Karpas-422 (cell line): ENCODE results near the gene THOC1. TPM values are rescaled to one million over a fixed set of nuclear protein-coding genes. Genes with fewer than 3 reads are reported as not detected.
A peak's percentile ranks its signal among the peaks of the same experiment; 100 is the strongest.

ENCODE experiments used
- DNase-seq: peaks from one replicate; pipeline ENCODE4 v3.0.0-alpha.2; 2015
- H2AFZ ChIP-seq: fragments of 200-600 bp; sonication (generic); 2 replicates; pipeline ENCODE4 v1.6.1; 2014; ENCODE audit warnings: antibody characterized with exemption, low read length, mixed read lengths
- H3K27ac ChIP-seq: fragments of 200-600 bp; sonication (generic); 2 replicates; pipeline ENCODE4 v1.5.1; 2014; ENCODE audit warnings: mild to moderate bottlenecking, low read length, moderate library complexity
- H3K27me3 ChIP-seq: fragments of 200-600 bp; sonication (generic); 2 replicates; pipeline ENCODE4 v1.6.1; 2014; ENCODE audit warnings: low read length, mixed read lengths
- H3K36me3 ChIP-seq: fragments of 200-600 bp; sonication (generic); 2 replicates; pipeline ENCODE4 v1.6.1; 2014; ENCODE audit warnings: low read length, mixed read lengths; ENCODE audit not compliant: insufficient read depth
- H3K4me1 ChIP-seq: fragments of 200-600 bp; sonication (generic); 2 replicates; pipeline ENCODE4 v1.6.1; 2014; ENCODE audit warnings: mild to moderate bottlenecking, low read length, mixed read lengths
- H3K4me2 ChIP-seq: fragments of 200-600 bp; sonication (generic); 2 replicates; pipeline ENCODE4 v1.6.1; 2014; ENCODE audit warnings: low read length, low read depth, mild to moderate bottlenecking; ENCODE audit not compliant: poor library complexity, severe bottlenecking
- H3K4me3 ChIP-seq: fragments of 200-600 bp; sonication (generic); 2 replicates; pipeline ENCODE4 v1.5.1; 2014; ENCODE audit warnings: mild to moderate bottlenecking, antibody characterized with exemption, low read length, mixed read lengths
- H3K79me2 ChIP-seq: fragments of 200-600 bp; sonication (generic); 2 replicates; pipeline ENCODE4 v1.6.1; 2014; ENCODE audit warnings: mild to moderate bottlenecking, low read length, mixed read lengths
- H3K9ac ChIP-seq: fragments of 200-600 bp; sonication (generic); 2 replicates; pipeline ENCODE4 v1.6.0; 2014; ENCODE audit warnings: low read length
- H3K9me2 ChIP-seq: fragments of 200-600 bp; sonication (generic), shearing (Covaris generic); replicated peaks from 2 replicates; pipeline ENCODE4 v1.6.0; 2014; ENCODE audit warnings: mild to moderate bottlenecking, low read length, moderate library complexity; ENCODE audit not compliant: insufficient read depth
- H3K9me3 ChIP-seq: fragments of 300-700, 200-600 bp; sonication (generic); 2 replicates; pipeline ENCODE4 v1.6.1; 2014; ENCODE audit warnings: low read length, mixed read lengths
- H4K20me1 ChIP-seq: fragments of 200-600 bp; sonication (generic); 2 replicates; pipeline ENCODE4 v1.6.1; 2014; ENCODE audit warnings: mild to moderate bottlenecking, antibody characterized with exemption, low read length, low read depth; ENCODE audit not compliant: insufficient read depth
- total RNA-seq: library from RNA; depleted of rRNA; stranded (reverse); fragments of >200 nt; shearing (Covaris generic); gene quantifications from 2 replicates; pipeline ENCODE4 v1.2.3, GENCODE V29; 2014; ENCODE audit warnings: low replicate concordance

THOC1 gene
- total RNA-seq, 1 experiment from 2014 or later: 84.2 TPM

- Histone ChIP-seq H3K9ac (no peak overlapping the region), H4K20me1 (no peaks in the 10 kb centered on the region), H3K36me3 (no peaks in the 10 kb centered on the region), H3K9me2 (no peaks in the 10 kb centered on the region), H3K4me3 (no peak overlapping the region), H2AFZ (no peak overlapping the region), H3K79me2 (no peaks in the 10 kb centered on the region), H3K9me3 (no peaks in the 10 kb centered on the region), H3K4me1 (no peaks in the 10 kb centered on the region), H3K27me3 (no peaks in the 10 kb centered on the region), H3K4me2 (no peak overlapping the region), H3K27ac (no peak overlapping the region)
- no peak for DNase-seq
Observed at GRCh38 chr18:306608-307255, 38.9 kb upstream of the THOC1 start.

- H3K27me3 ChIP-seq: no peaks in the 10 kb centered on the region
- no peaks in the 10 kb centered on the region for H4K20me1 ChIP-seq
- H3K4me3 ChIP-seq: no peak overlapping the region
- no peaks in the 10 kb centered on the region for H3K79me2 ChIP-seq
- H3K9me2 ChIP-seq: no peaks in the 10 kb centered on the region
- H3K4me1 ChIP-seq: no peaks in the 10 kb centered on the region
- DNase-seq: no peak
- no peak overlapping the region for H3K4me2 ChIP-seq
- H2AFZ ChIP-seq: no peak overlapping the region
- H3K9me3 ChIP-seq: no peaks in the 10 kb centered on the region
- no peak overlapping the region for H3K9ac ChIP-seq
- no peak overlapping the region for H3K27ac ChIP-seq
- H3K36me3 ChIP-seq: no peaks in the 10 kb centered on the region
Observed at GRCh38 chr18:305003-305501, 37.2 kb upstream of the THOC1 start.

GRCh38 chr18:303607-304006, 35.8 kb upstream of the THOC1 start:
- no peak for DNase-seq
- H2AFZ ChIP-seq: no peak overlapping the region
- H3K36me3 ChIP-seq: no peaks in the 10 kb centered on the region
- H3K4me2 ChIP-seq: no peak overlapping the region
- H3K4me1 ChIP-seq: no peaks in the 10 kb centered on the region
- H3K9me3 ChIP-seq: no peaks in the 10 kb centered on the region
- H3K27me3 ChIP-seq: no peaks in the 10 kb centered on the region
- no peaks in the 10 kb centered on the region for H3K79me2 ChIP-seq
- no peak overlapping the region for H3K9ac ChIP-seq
- H4K20me1 ChIP-seq: no peaks in the 10 kb centered on the region
- H3K9me2 ChIP-seq: no peaks in the 10 kb centered on the region
- no peak overlapping the region for H3K27ac ChIP-seq
- no peak overlapping the region for H3K4me3 ChIP-seq

- Histone ChIP-seq H3K36me3 (no peaks in the 10 kb centered on the region), H3K9me2 (no peaks in the 10 kb centered on the region), H3K9me3 (no peaks in the 10 kb centered on the region), H4K20me1 (no peaks in the 10 kb centered on the region), H3K4me1 (no peaks in the 10 kb centered on the region), H3K9ac (no peak overlapping the region), H3K27me3 (no peaks in the 10 kb centered on the region), H3K4me2 (no peak overlapping the region), H3K79me2 (no peaks in the 10 kb centered on the region), H2AFZ (no peak overlapping the region), H3K4me3 (no peak overlapping the region), H3K27ac (no peak overlapping the region)
- DNase-seq: no peak
Observed at GRCh38 chr18:303011-303410, 35.2 kb upstream of the THOC1 start.

GRCh38 chr18:302097-302496, 34.2 kb upstream of the THOC1 start:
- no peaks in the 10 kb centered on the region for H3K4me1 ChIP-seq
- no peaks in the 10 kb centered on the region for H3K9me2 ChIP-seq
- H3K4me2 ChIP-seq: peak overlapping the region; percentile 10
- no peaks in the 10 kb centered on the region for H3K27me3 ChIP-seq
- H4K20me1 ChIP-seq: no peaks in the 10 kb centered on the region
- no peaks in the 10 kb centered on the region for H3K79me2 ChIP-seq
- DNase-seq: peak; percentile 46
- no peaks in the 10 kb centered on the region for H3K36me3 ChIP-seq
- no peaks in the 10 kb centered on the region for H3K9me3 ChIP-seq
- no peak overlapping the region for H3K27ac ChIP-seq
- no peak overlapping the region for H3K9ac ChIP-seq
- H2AFZ ChIP-seq: no peak overlapping the region
- H3K4me3 ChIP-seq: no peak overlapping the region

- Histone ChIP-seq H3K4me2 (no peak overlapping the region), H4K20me1 (no peaks in the 10 kb centered on the region), H3K27me3 (no peaks in the 10 kb centered on the region), H3K9ac (no peak overlapping the region), H3K4me3 (no peak overlapping the region), H3K27ac (no peak overlapping the region), H3K9me2 (no peaks in the 10 kb centered on the region), H3K36me3 (no peaks in the 10 kb centered on the region), H3K79me2 (no peaks in the 10 kb centered on the region), H2AFZ (no peak overlapping the region), H3K4me1 (no peaks in the 10 kb centered on the region), H3K9me3 (no peaks in the 10 kb centered on the region)
- DNase-seq: no peak
Observed at GRCh38 chr18:297936-298335, 30.1 kb upstream of the THOC1 start.

GRCh38 chr18:295756-296490, 28.1 kb upstream of the THOC1 start:
- Histone ChIP-seq H4K20me1 (no peaks in the 10 kb centered on the region), H3K4me1 (no peaks in the 10 kb centered on the region), H3K27me3 (no peaks in the 10 kb centered on the region)

GRCh38 chr18:294566-294965, 26.7 kb upstream of the THOC1 start:
- H3K27me3 ChIP-seq: no peaks in the 10 kb centered on the region
- no peaks in the 10 kb centered on the region for H3K36me3 ChIP-seq
- DNase-seq: no peak
- no peak overlapping the region for H2AFZ ChIP-seq
- H3K9ac ChIP-seq: no peak overlapping the region
- H3K27ac ChIP-seq: no peak overlapping the region
- H3K9me3 ChIP-seq: no peaks in the 10 kb centered on the region
- H3K4me2 ChIP-seq: no peak overlapping the region
- no peaks in the 10 kb centered on the region for H3K79me2 ChIP-seq
- H3K4me1 ChIP-seq: no peaks in the 10 kb centered on the region
- H3K4me3 ChIP-seq: no peak overlapping the region
- H3K9me2 ChIP-seq: no peaks in the 10 kb centered on the region
- H4K20me1 ChIP-seq: no peaks in the 10 kb centered on the region

More at GRCh38 chr18:295756-296490, 28.1 kb upstream of the THOC1 start:
- Histone ChIP-seq H3K27ac (no peak overlapping the region), H3K36me3 (no peaks in the 10 kb centered on the region), H3K79me2 (no peaks in the 10 kb centered on the region), H3K9ac (no peak overlapping the region), H2AFZ (no peak overlapping the region), H3K9me3 (no peaks in the 10 kb centered on the region), H3K9me2 (no peaks in the 10 kb centered on the region), H3K4me2 (no peak overlapping the region), H3K4me3 (no peak overlapping the region)
- no peak for DNase-seq
